HL-60 (cell line): ENCODE data around the gene GRAMD2A.

Experiments
- DNase-seq, 2 experiments: peaks; one replicate each; pipeline ENCODE4 v3.0.0-alpha.2; 2010 to 2020; ENCODE audit warnings: low read depth in 1 of 2, low spot score in 1 of 2
- H3K27ac ChIP-seq: fragments of 250-450 bp; sonication (Bioruptor Pico); replicated peaks from 2 replicates; pipeline ENCODE4 v1.5.1; 2020; ENCODE audit warnings: mild to moderate bottlenecking, moderate library complexity
- H3K27me3 ChIP-seq: fragments of 250-450 bp; sonication (Bioruptor Pico); 2 replicates; pipeline ENCODE4 v1.5.1; 2021; ENCODE audit warnings: mild to moderate bottlenecking, moderate library complexity; ENCODE audit not compliant: insufficient read depth, poor library complexity, severe bottlenecking
- H3K4me3 ChIP-seq: replicated peaks from 2 replicates; pipeline ENCODE4 v1.5.1; 2011; ENCODE audit warnings: mild to moderate bottlenecking, control low read depth, low read length; ENCODE audit not compliant: insufficient read depth
- GABPA ChIP-seq: IDR thresholded peaks from 2 replicates; pipeline ENCODE4 v1.6.1; 2012; ENCODE audit warnings: low read depth
- POLR2AphosphoS5 ChIP-seq: IDR thresholded peaks from 2 replicates; pipeline ENCODE4 v1.6.1; 2012; ENCODE audit warnings: low read depth
- SPI1 ChIP-seq: IDR thresholded peaks from 2 replicates; pipeline ENCODE4 v1.6.1; 2012; ENCODE audit warnings: low read depth, mild to moderate bottlenecking, borderline replicate concordance
- TF ChIP-seq, protein P1 (sequence below): IDR thresholded peaks from 2 replicates; pipeline ENCODE4 v1.6.1; 2012; ENCODE audit warnings: low read depth; ENCODE audit not compliant: insufficient replicate concordance
- TF ChIP-seq, protein P2 (sequence below): IDR thresholded peaks from one replicate; pipeline ENCODE4 v1.5.1; 2011; ENCODE audit warnings: low read length, control low read depth, inconsistent platforms; ENCODE audit not compliant: insufficient read depth

The GRAMD2A gene

DNA sequence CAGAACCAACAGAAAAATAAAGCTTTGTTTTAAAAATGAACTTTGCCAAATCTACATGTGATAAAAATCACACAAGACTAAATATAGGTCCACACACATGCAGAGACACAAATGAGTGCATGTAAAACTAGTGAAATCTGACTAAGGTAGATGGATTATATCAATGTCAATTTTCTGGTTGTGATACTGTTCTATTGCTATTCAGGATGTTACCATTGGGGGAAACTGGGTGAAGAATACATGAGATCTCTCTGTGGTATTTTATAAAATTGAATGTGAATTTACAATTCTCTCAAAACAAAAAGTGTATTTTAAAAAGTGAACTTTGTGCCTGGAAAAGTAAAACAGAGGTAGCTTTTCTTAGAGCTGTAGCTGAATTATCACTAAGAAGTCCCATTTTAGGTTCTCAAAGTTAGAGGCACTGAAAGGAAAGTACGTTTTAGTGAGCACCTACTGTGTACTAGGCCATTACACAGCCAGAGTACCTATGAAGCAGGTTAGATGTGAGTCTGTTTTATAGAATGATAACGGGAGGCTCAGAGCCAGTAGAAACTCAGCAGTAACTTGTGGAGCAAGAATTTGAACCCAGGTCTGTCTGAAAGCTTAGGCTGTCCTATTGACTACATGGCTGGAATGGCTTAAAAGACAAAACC is 8.2 kb downstream of the GRAMD2A start:
- peaks cover 11% of the 10 kb centered on the region for H3K27me3 ChIP-seq
- no peak overlapping the region for H3K27ac ChIP-seq
- TF ChIP-seq POLR2AphosphoS5 (no peak), SPI1 (no peak), GABPA (no peak)
- TF ChIP-seq, protein P1, sequence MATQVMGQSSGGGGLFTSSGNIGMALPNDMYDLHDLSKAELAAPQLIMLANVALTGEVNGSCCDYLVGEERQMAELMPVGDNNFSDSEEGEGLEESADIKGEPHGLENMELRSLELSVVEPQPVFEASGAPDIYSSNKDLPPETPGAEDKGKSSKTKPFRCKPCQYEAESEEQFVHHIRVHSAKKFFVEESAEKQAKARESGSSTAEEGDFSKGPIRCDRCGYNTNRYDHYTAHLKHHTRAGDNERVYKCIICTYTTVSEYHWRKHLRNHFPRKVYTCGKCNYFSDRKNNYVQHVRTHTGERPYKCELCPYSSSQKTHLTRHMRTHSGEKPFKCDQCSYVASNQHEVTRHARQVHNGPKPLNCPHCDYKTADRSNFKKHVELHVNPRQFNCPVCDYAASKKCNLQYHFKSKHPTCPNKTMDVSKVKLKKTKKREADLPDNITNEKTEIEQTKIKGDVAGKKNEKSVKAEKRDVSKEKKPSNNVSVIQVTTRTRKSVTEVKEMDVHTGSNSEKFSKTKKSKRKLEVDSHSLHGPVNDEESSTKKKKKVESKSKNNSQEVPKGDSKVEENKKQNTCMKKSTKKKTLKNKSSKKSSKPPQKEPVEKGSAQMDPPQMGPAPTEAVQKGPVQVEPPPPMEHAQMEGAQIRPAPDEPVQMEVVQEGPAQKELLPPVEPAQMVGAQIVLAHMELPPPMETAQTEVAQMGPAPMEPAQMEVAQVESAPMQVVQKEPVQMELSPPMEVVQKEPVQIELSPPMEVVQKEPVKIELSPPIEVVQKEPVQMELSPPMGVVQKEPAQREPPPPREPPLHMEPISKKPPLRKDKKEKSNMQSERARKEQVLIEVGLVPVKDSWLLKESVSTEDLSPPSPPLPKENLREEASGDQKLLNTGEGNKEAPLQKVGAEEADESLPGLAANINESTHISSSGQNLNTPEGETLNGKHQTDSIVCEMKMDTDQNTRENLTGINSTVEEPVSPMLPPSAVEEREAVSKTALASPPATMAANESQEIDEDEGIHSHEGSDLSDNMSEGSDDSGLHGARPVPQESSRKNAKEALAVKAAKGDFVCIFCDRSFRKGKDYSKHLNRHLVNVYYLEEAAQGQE, result no peak
- TF ChIP-seq, protein P2, sequence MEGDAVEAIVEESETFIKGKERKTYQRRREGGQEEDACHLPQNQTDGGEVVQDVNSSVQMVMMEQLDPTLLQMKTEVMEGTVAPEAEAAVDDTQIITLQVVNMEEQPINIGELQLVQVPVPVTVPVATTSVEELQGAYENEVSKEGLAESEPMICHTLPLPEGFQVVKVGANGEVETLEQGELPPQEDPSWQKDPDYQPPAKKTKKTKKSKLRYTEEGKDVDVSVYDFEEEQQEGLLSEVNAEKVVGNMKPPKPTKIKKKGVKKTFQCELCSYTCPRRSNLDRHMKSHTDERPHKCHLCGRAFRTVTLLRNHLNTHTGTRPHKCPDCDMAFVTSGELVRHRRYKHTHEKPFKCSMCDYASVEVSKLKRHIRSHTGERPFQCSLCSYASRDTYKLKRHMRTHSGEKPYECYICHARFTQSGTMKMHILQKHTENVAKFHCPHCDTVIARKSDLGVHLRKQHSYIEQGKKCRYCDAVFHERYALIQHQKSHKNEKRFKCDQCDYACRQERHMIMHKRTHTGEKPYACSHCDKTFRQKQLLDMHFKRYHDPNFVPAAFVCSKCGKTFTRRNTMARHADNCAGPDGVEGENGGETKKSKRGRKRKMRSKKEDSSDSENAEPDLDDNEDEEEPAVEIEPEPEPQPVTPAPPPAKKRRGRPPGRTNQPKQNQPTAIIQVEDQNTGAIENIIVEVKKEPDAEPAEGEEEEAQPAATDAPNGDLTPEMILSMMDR, result no peak
- no peak overlapping the region for H3K4me3 ChIP-seq
- no peak for DNase-seq

DNA sequence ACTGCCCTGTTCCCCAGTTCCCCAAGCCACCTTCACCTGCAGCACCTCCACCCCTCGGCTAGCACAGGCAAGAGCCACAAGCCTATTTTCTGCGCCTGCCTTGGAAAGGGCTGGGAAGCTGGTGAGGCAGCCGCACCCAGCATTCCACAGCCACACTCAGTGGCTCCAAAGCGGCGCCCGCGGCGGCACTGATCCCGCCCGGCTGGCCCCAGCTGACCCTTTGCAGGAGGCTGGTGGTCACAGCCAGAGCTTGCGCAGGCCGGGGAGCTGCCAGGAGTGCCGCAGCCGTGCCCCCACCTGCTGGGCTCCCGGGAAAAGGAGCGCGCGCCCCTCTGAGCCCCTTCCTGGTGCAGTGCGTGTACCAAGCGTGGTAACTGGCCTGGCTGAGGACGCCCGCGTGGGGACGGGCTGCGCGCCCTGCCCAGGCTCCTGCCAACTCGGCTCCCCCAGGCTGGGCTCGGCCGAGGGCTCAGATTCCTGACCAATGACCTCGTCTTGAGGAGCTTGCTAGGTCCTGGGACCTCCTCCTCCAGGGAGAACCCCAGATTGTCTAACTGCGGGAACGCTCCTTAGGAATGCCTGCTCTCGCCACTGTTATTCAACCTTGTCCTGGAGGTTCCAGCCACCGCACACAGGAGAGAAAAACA is 13.3 kb downstream of the GRAMD2A start:
- no peak overlapping the region for H3K27ac ChIP-seq
- no peak overlapping the region for H3K4me3 ChIP-seq
- peaks cover 18% of the 10 kb centered on the region for H3K27me3 ChIP-seq
- no peak for DNase-seq
- TF ChIP-seq, protein P1, result no peak
- TF ChIP-seq POLR2AphosphoS5 (no peak), SPI1 (no peak), GABPA (no peak)
- TF ChIP-seq, protein P2, result no peak

DNA sequence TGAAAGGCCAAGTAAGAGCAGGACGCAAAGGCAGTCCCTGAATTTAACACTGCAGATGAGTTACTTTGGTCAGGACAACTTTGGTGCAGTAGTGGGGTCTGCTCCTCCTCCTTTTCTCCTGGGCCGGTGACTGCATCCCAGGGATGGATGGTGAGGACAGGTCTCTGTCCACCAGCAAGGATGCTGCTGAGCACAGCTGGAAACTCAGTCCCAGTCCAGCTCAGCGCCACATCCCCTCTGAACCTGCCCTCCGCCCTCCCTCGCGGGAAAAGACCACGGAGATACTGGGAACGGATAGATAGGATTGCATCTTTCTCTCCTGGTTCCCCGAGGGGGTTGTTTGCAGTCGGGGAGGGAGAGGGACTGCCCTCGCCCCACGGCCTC is 13.8 kb downstream of the GRAMD2A start:
- no peak for DNase-seq
- Histone ChIP-seq H3K27me3 (peaks cover 17% of the 10 kb centered on the region), H3K27ac (no peak overlapping the region), H3K4me3 (no peak overlapping the region)
- no peak for TF ChIP-seq POLR2AphosphoS5
- no peak for TF ChIP-seq GABPA
- TF ChIP-seq, protein P1, result no peak
- TF ChIP-seq, protein P2, result no peak
- TF ChIP-seq SPI1, result no peak
